Erythroblast (primary cell): ENCODE results near the gene TMC1.
A peak's percentile ranks its signal among the peaks of the same experiment; 100 is the strongest.

Experiments used
- DNase-seq, 2 experiments: peaks; one replicate each; lab custom pipeline; 2025; lab: John Stamatoyannopoulos, UW
- GATA1 ChIP-seq: IDR thresholded peaks from 2 replicates; pipeline ENCODE4 v1.6.1; 2011; ENCODE audit warnings: low read depth, mild to moderate bottlenecking, control low read depth, low read length, moderate library complexity
- POLR2A ChIP-seq: IDR thresholded peaks from 2 replicates; pipeline ENCODE4 v1.6.1; 2011; ENCODE audit warnings: mild to moderate bottlenecking, low read length

The TMC1 gene

DNA sequence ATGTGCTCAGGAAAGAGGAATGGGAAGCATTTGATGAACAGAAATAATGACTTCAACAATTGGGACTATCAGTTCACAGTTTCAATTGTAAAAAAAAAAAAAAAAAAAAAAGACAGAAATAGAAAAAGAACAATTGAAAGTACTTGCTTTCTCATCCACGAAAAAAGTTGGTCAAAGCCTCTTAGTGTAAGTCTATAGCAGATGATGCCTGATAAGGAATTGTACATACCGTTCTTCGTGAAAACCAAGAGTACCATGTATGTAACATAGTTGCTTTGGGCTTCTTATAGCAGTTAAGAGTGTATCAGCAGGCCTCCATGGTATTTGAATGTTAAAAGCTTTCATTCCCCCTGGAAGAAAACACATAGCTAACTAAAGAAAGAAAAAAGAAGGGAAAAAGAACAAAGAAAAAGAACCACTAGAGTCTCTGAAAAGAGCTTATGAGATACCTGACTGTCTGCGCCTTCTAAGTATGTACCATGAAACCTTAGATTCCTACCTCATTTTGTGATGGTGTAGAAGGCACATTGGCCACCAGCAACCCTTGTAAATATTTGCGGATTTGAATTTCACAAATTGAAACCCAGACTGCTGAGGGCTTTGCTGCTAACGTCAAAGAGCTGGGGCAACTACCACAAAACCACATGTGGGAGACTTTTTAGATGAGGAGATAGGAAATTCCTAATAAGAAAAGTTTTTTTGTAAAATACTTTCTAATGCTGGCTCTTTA lies 75.2 kb downstream of the TMC1 start:
- TF ChIP-seq POLR2A = no peak
- TF ChIP-seq GATA1 = no peak
- no peak for DNase-seq

GRCh38 chr9:72597181-72597517 lies 75.7 kb downstream of the TMC1 start:
- DNase-seq = peak in 1 of 2 experiments; percentile 31
- no peak for TF ChIP-seq POLR2A
- no peak for TF ChIP-seq GATA1

GRCh38 chr9:72597601-72598000 lies 76.2 kb downstream of the TMC1 start:
- no peak for DNase-seq
- no peak for TF ChIP-seq POLR2A
- TF ChIP-seq GATA1 = no peak

DNA sequence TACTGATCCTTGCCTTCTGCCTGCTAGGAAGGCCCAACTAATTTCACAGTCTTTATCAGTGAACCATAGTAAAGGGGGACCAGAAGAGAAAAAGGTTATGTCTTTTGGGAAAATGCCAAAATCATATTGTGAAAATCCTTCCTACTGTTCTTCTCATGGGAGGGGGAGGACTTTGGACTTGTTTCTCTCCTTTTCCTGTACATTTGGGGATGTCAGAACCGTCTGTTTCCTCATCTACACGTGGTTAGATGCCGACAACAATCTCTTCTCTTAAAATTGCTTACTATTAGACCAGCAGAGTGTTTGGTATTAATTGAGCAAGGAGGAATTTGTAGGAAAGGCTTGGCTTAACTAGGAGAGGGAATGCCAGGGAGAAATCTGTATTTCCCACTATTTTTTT lies 77.2 kb downstream of the TMC1 start:
- no peak for DNase-seq
- TF ChIP-seq GATA1 (no peak), POLR2A (no peak)

- TF ChIP-seq GATA1 = no peak
- TF ChIP-seq POLR2A = no peak
- peak; percentile 7 to 37 for DNase-seq
Measured at GRCh38 chr9:72599874-72600534, 78.6 kb downstream of the TMC1 start.

GRCh38 chr9:72600671-72601070 lies 79.3 kb downstream of the TMC1 start:
- DNase-seq = no peak

GRCh38 chr9:72601615-72602014 lies 80.2 kb downstream of the TMC1 start:
- TF ChIP-seq GATA1 (no peak), POLR2A (no peak)

More at GRCh38 chr9:72600671-72601070, 79.3 kb downstream of the TMC1 start:
- no peak for TF ChIP-seq GATA1
- no peak for TF ChIP-seq POLR2A

GRCh38 chr9:72612449-72612848 lies 91.0 kb downstream of the TMC1 start:
- TF ChIP-seq GATA1 (no peak), POLR2A (no peak)
- no peak for DNase-seq

More at GRCh38 chr9:72601615-72602014, 80.2 kb downstream of the TMC1 start:
- no peak for DNase-seq

- TF ChIP-seq POLR2A = no peak
- TF ChIP-seq GATA1 = no peak
- DNase-seq = no peak
Measured at GRCh38 chr9:72614067-72614466, 92.7 kb downstream of the TMC1 start.

DNA sequence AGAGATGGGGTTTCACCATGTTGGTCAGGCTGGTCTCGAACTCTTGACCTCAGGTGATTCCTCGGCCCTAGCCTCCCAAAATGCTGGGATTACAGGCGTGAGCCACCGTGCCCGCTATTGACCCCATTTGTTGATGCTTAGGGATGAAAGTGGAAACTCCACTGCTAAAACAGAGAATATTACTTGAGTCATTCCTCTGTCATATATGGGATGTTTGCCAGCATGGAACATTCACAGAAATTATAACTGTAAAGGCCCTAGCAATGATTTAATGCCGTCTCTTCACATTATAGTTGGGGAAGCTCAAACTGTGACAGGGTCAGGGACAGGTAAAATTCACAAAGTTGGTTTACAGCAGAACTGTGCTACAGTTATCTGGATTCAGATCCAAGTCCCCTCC lies 94.5 kb downstream of the TMC1 start:
- no peak for DNase-seq
- TF ChIP-seq GATA1 = no peak
- no peak for TF ChIP-seq POLR2A

GRCh38 chr9:72618811-72619210 lies 97.4 kb downstream of the TMC1 start:
- TF ChIP-seq POLR2A (no peak), GATA1 (no peak)
- no peak for DNase-seq

- TF ChIP-seq GATA1 = no peak
- no peak for TF ChIP-seq POLR2A
- no peak for DNase-seq
Measured at GRCh38 chr9:72622186-72622585, 100.8 kb downstream of the TMC1 start.

DNA sequence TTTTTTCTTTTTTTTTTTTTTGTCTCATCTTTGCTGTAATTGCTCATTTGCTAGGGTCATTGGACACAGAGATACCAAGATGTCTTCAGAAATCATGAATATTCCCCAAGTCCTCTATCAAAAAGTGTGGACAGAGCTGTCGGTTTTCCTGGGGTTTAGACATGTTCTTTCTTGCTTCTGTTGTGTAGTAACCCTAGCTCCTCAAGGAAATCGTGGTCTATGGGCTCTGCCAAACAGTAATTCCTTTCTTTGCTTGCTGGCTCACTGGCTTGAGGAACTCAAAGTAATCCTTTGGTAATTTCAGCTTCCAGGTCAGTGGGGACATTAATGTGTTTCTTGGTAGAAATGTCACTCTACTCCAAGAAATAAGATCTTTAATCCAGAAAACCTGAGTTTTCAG lies 101.7 kb downstream of the TMC1 start:
- no peak for DNase-seq
- TF ChIP-seq POLR2A (no peak), GATA1 (no peak)

GRCh38 chr9:72627147-72627546 lies 105.7 kb downstream of the TMC1 start:
- TF ChIP-seq POLR2A (no peak), GATA1 (no peak)
- DNase-seq = no peak
